GM12865 (cell line): ENCODE measurements around the gene ERC1.
"Not testable (repeated sequence)": the region's sequence is repeated elsewhere in the genome, so short reads cannot be mapped to it uniquely, and the experiment has no call there.

ENCODE experiments used
- DNase-seq: peaks from one replicate; pipeline ENCODE4 v3.0.0; 2010; ENCODE audit warnings: low read depth
- H3K4me3 ChIP-seq: 2 replicates; pipeline ENCODE4 v1.5.1; 2011; ENCODE audit warnings: mild to moderate bottlenecking, low read depth, low read length, control low read depth
- CTCF ChIP-seq: IDR thresholded peaks from 2 replicates; pipeline ENCODE4 v1.5.1; 2011; ENCODE audit warnings: low read length, control low read depth, low read depth, inconsistent platforms; ENCODE audit not compliant: insufficient read depth; ENCODE audit errors: missing control alignments

The ERC1 gene

GRCh38 chr12:1347294-1347693 lies 356.3 kb downstream of the ERC1 start:
- H3K4me3 ChIP-seq: no peak overlapping the region
- no peak for TF ChIP-seq CTCF
- DNase-seq: no peak

- TF ChIP-seq CTCF: no peak
- H3K4me3 ChIP-seq: no peak overlapping the region
Observed at GRCh38 chr12:1348606-1349005, 357.6 kb downstream of the ERC1 start.

GRCh38 chr12:1350055-1350933 lies 359.3 kb downstream of the ERC1 start:
- no peak for TF ChIP-seq CTCF
- no peak for DNase-seq
- H3K4me3 ChIP-seq: no peak overlapping the region

More at GRCh38 chr12:1348606-1349005, 357.6 kb downstream of the ERC1 start:
- DNase-seq: no peak

GRCh38 chr12:1350934-1351240 lies 359.9 kb downstream of the ERC1 start:
- no peak for TF ChIP-seq CTCF
- no peak for DNase-seq
- H3K4me3 ChIP-seq: no peak overlapping the region

- DNase-seq: no peak
Observed at GRCh38 chr12:1351926-1352325, 360.9 kb downstream of the ERC1 start.

GRCh38 chr12:1353451-1353850 lies 362.4 kb downstream of the ERC1 start:
- TF ChIP-seq CTCF: no peak
- no peak overlapping the region for H3K4me3 ChIP-seq
- DNase-seq: no peak

More at GRCh38 chr12:1351926-1352325, 360.9 kb downstream of the ERC1 start:
- no peak for TF ChIP-seq CTCF
- H3K4me3 ChIP-seq: no peak overlapping the region

- no peak for DNase-seq
- TF ChIP-seq CTCF: no peak
- H3K4me3 ChIP-seq: no peak overlapping the region
Observed at GRCh38 chr12:1355396-1355795, 364.4 kb downstream of the ERC1 start.

- H3K4me3 ChIP-seq, DNase-seq: not testable (repeated sequence)
Observed at GRCh38 chr12:1355871-1356270, 364.8 kb downstream of the ERC1 start.
